Endothelial cell of umbilical vein (primary cell): ENCODE data around the gene CXXC5.

Experiments used
- CTCF ChIP-seq, 2 donors: IDR thresholded peaks; 1 replicate in 1 of 2; 2 replicates in 1 of 2; pipeline ENCODE4 v1.5.1; 2011; ENCODE audit warnings: low read length in 2 of 2, mild to moderate bottlenecking in 2 of 2, moderate library complexity in 2 of 2, control low read depth in 1 of 2, inconsistent platforms in 1 of 2, low read depth in 1 of 2; ENCODE audit not compliant: insufficient read depth in 1 of 2; ENCODE audit errors: extremely low read depth in 1 of 2
- EZH2 ChIP-seq: IDR thresholded peaks from 2 replicates; pipeline ENCODE4 v1.6.1; 2012; ENCODE audit warnings: borderline replicate concordance, low read depth, mild to moderate bottlenecking, moderate library complexity, low read length, inconsistent platforms; ENCODE audit not compliant: severe bottlenecking
- JUN ChIP-seq: IDR thresholded peaks from 2 replicates; pipeline ENCODE4 v1.6.1; 2011; ENCODE audit warnings: borderline replicate concordance, low read depth; ENCODE audit not compliant: insufficient read length, insufficient read depth
- MYC ChIP-seq: IDR thresholded peaks from one replicate; pipeline ENCODE4 v1.6.1; 2011; ENCODE audit warnings: mild to moderate bottlenecking, low read depth, low read length
- POLR2A ChIP-seq: IDR thresholded peaks from 2 replicates; pipeline ENCODE4 v1.6.1; 2012; ENCODE audit warnings: low read depth, mild to moderate bottlenecking, control low read depth, low read length
- POLR2AphosphoS5 ChIP-seq: IDR thresholded peaks from 2 replicates; pipeline ENCODE4 v1.6.1; 2012; ENCODE audit warnings: low read depth, mild to moderate bottlenecking, control low read depth, low read length, moderate library complexity; ENCODE audit not compliant: insufficient read depth

GRCh38 chr5:139708434-139708861 is 60.3 kb downstream of the CXXC5 start:
- no peak for TF ChIP-seq POLR2A
- TF ChIP-seq CTCF (IDR thresholded peaks at IDR 0.05; ENCODE audit: extremely low read depth in 1 of 2, insufficient read depth in 1 of 2, low read depth in 1 of 2, low read length in 2 of 2): no peak
- no peak for TF ChIP-seq EZH2
- TF ChIP-seq JUN: no peak
- no peak for TF ChIP-seq POLR2AphosphoS5
- TF ChIP-seq MYC: no peak
